PC-9 (cell line): Measurements from ENCODE around the gene MAD2L1. TPM values are rescaled to one million over a fixed set of nuclear protein-coding genes. Genes with fewer than 3 reads are reported as not detected.

Experiments
- BruUV-seq: library from RNA; stranded (reverse); fragments of 400-500 nt; replicated peaks from 2 replicates; lab custom pipeline; 2021; lab: Mats Ljungman, UMichigan
- CTCF ChIA-PET: fragments of 300-600 bp; sonication (Branson Sonifier 250); formaldehyde crosslinking; loops from one replicate; lab custom pipeline; 2022; ENCODE audit warnings: antibody characterized with exemption; lab: Charles Lee
- POLR2A ChIA-PET: fragments of 300-600 bp; sonication (Branson Sonifier 250); formaldehyde crosslinking; loops from one replicate; lab custom pipeline; 2022; ENCODE audit warnings: antibody characterized with exemption; ENCODE audit not compliant: unreplicated experiment; lab: Charles Lee
- DNase-seq, 2 experiments: peaks; one replicate each; pipeline versions ENCODE4 v3.0.0 to v3.0.0-alpha.2; 2015 to 2022; ENCODE audit warnings: mixed read lengths in 1 of 2
- H2AFZ ChIP-seq: fragments of 200-600 bp; sonication (generic); 2 replicates; pipeline ENCODE4 v1.8.1; 2017; ENCODE audit warnings: antibody characterized with exemption
- H3F3A ChIP-seq: fragments of 200-600 bp; sonication (generic); 2 replicates; pipeline ENCODE4 v1.8.1; 2017; ENCODE audit warnings: antibody characterized with exemption, mild to moderate bottlenecking, low read depth; ENCODE audit not compliant: insufficient read depth
- H3K27ac ChIP-seq: fragments of 200-600 bp; sonication (generic); 2 replicates; pipeline ENCODE4 v1.6.1; 2016; ENCODE audit warnings: mixed run types
- H3K27me3 ChIP-seq: fragments of 200-600 bp; sonication (generic); 2 replicates; pipeline ENCODE4 v1.6.1; 2016; ENCODE audit warnings: low read depth, mixed run types; ENCODE audit not compliant: insufficient read depth
- H3K36me3 ChIP-seq: fragments of 200-600 bp; sonication (generic); 2 replicates; pipeline ENCODE4 v1.6.1; 2016; ENCODE audit warnings: low read depth, mixed run types
- H3K4me1 ChIP-seq: fragments of 200-600 bp; sonication (generic); replicated peaks from 2 replicates; pipeline ENCODE4 v1.6.1; 2016; ENCODE audit warnings: mixed run types; ENCODE audit not compliant: insufficient read depth
- H3K4me2 ChIP-seq: fragments of 200-600 bp; sonication (generic); 2 replicates; pipeline ENCODE4 v1.6.1; 2017; ENCODE audit warnings: mixed run types
- H3K4me3 ChIP-seq: fragments of 200-600 bp; sonication (generic); 2 replicates; pipeline ENCODE4 v1.6.1; 2016; ENCODE audit warnings: mixed run types
- H3K79me2 ChIP-seq: fragments of 200-600 bp; sonication (generic); 2 replicates; pipeline ENCODE4 v1.6.1; 2017; ENCODE audit warnings: low read depth, mixed run types
- H3K9me2 ChIP-seq: fragments of 200-600 bp; sonication (generic); 2 replicates; pipeline ENCODE4 v1.8.1; 2017; ENCODE audit warnings: mild to moderate bottlenecking; ENCODE audit not compliant: insufficient read depth
- H3K9me3 ChIP-seq: fragments of 200-600 bp; sonication (generic); 2 replicates; pipeline ENCODE4 v1.8.1; 2016; ENCODE audit warnings: low read depth; ENCODE audit not compliant: insufficient read depth
- H4K20me1 ChIP-seq: fragments of 200-600 bp; sonication (generic); 2 replicates; pipeline ENCODE4 v1.8.1; 2017; ENCODE audit not compliant: insufficient read depth
- CTCF ChIP-seq: fragments of 200-600 bp; sonication (generic); conservative IDR thresholded peaks from 2 replicates; pipeline ENCODE4 v1.6.1; 2017; ENCODE audit warnings: mixed run types, antibody characterized with exemption, mild to moderate bottlenecking, moderate library complexity
- EZH2 ChIP-seq: fragments of 200-600 bp; sonication (generic); IDR thresholded peaks from 2 replicates; pipeline ENCODE4 v1.8.0; 2017; ENCODE audit warnings: antibody characterized with exemption, low read depth
- intact Hi-C: fragments of 100-400 bp; cut with micrococcal nuclease; formaldehyde crosslinking; loops from one replicate; pipeline ENCODE4 v1.10.0; 2022; ENCODE audit not compliant: unreplicated experiment
- total RNA-seq: library from RNA; stranded (reverse); gene quantifications from 2 replicates; pipeline ENCODE4 v1.2.3, GENCODE V29; 2021

Gene MAD2L1
- total RNA-seq, 1 experiment from 2014 or later = 34.4 TPM

GRCh38 chr4:120082251-120082650, 15.6 kb upstream of the MAD2L1 start:
- Histone ChIP-seq H3K4me1 (no peaks in the 10 kb centered on the region), H3K36me3 (no peaks in the 10 kb centered on the region), H3K27me3 (no peaks in the 10 kb centered on the region), H3K4me2 (no peak overlapping the region), H4K20me1 (no peaks in the 10 kb centered on the region), H3K9me2 (no peaks in the 10 kb centered on the region), H2AFZ (no peak overlapping the region), H3K4me3 (no peak overlapping the region), H3K9me3 (no peaks in the 10 kb centered on the region), H3K79me2 (no peaks in the 10 kb centered on the region), H3K27ac (no peak overlapping the region), H3F3A (no peaks in the 10 kb centered on the region)
- BruUV-seq = no TSS peak
- no peak for TF ChIP-seq EZH2
- TF ChIP-seq CTCF = no peak
- intact Hi-C loops = no loop called here
- CTCF ChIA-PET = no interaction called here
- POLR2A ChIA-PET = no interaction called here
- DNase-seq = no peak

- Histone ChIP-seq H2AFZ (no peak overlapping the region), H3K79me2 (no peaks in the 10 kb centered on the region), H3K4me1 (no peaks in the 10 kb centered on the region), H3K9me3 (no peaks in the 10 kb centered on the region), H3K36me3 (no peaks in the 10 kb centered on the region), H4K20me1 (no peaks in the 10 kb centered on the region), H3F3A (no peaks in the 10 kb centered on the region), H3K4me2 (no peak overlapping the region), H3K27me3 (no peaks in the 10 kb centered on the region), H3K4me3 (no peak overlapping the region), H3K9me2 (no peaks in the 10 kb centered on the region), H3K27ac (no peak overlapping the region)
- intact Hi-C loops = no loop called here
- POLR2A ChIA-PET = no interaction called here
- no peak for TF ChIP-seq CTCF
- TF ChIP-seq EZH2 = no peak
- no peak for DNase-seq
- CTCF ChIA-PET = no interaction called here
- BruUV-seq = no TSS peak
Observed at GRCh38 chr4:120081726-120082125, 15.1 kb upstream of the MAD2L1 start.

- CTCF ChIA-PET = no interaction called here
- no peak for DNase-seq
Observed at GRCh38 chr4:120080533-120080932, 13.9 kb upstream of the MAD2L1 start.

More at GRCh38 chr4:120080533-120080932, 13.9 kb upstream of the MAD2L1 start:
- Histone ChIP-seq H3K9me3 (no peaks in the 10 kb centered on the region), H4K20me1 (no peaks in the 10 kb centered on the region), H3K27ac (no peak overlapping the region), H3K4me1 (no peaks in the 10 kb centered on the region), H2AFZ (no peak overlapping the region), H3K9me2 (no peaks in the 10 kb centered on the region), H3F3A (no peaks in the 10 kb centered on the region), H3K4me3 (no peak overlapping the region), H3K36me3 (no peaks in the 10 kb centered on the region), H3K4me2 (no peak overlapping the region), H3K79me2 (no peaks in the 10 kb centered on the region), H3K27me3 (no peaks in the 10 kb centered on the region)
- TF ChIP-seq CTCF = no peak
- TF ChIP-seq EZH2 = no peak
- BruUV-seq = no TSS peak
- intact Hi-C loops = no loop called here
- POLR2A ChIA-PET = no interaction called here
